BLaER1 treated with 17β-estradiol and CSF1 and Interleukin-3, amounts not matched to agents 10 nM and 100 nM (cell line): ENCODE results near the gene MESD.
"Not testable (repeated sequence)": the region's sequence is repeated elsewhere in the genome, so short reads cannot be mapped to it uniquely, and the experiment has no call there.

Source experiments
- H3K27ac ChIP-seq, 11 experiments: shearing (Covaris generic); formaldehyde crosslinking; 2 replicates each; pipeline ENCODE4 v1.8.1; 2022
- H3K27me3 ChIP-seq, 11 experiments: shearing (Covaris generic); formaldehyde crosslinking; 2 replicates each; pipeline ENCODE4 v1.8.1; 2022
- H3K36me3 ChIP-seq, 11 experiments: shearing (Covaris generic); formaldehyde crosslinking; 2 replicates each; pipeline ENCODE4 v1.8.1; 2022
- H3K4me1 ChIP-seq, 10 experiments: shearing (Covaris generic); formaldehyde crosslinking; 2 replicates each; pipeline ENCODE4 v1.8.1; 2022
- H3K4me2 ChIP-seq, 11 experiments: shearing (Covaris generic); formaldehyde crosslinking; 2 replicates each; pipeline ENCODE4 v1.8.1; 2022
- H3K4me3 ChIP-seq, 10 experiments: shearing (Covaris generic); formaldehyde crosslinking; 2 replicates each; pipeline ENCODE4 v1.8.1; 2022
- H3K9ac ChIP-seq, 11 experiments: shearing (Covaris generic); formaldehyde crosslinking; 2 replicates each; pipeline ENCODE4 v1.8.1; 2022
- H3K9me3 ChIP-seq, 11 experiments: shearing (Covaris generic); formaldehyde crosslinking; replicated peaks in 1 of 11; 2 replicates each; pipeline ENCODE4 v1.8.1; 2022
- H4K20me1 ChIP-seq, 11 experiments: shearing (Covaris generic); formaldehyde crosslinking; 2 replicates each; pipeline ENCODE4 v1.8.1; 2022
- Cebpa-rat ChIP-seq, 11 experiments: shearing (Covaris generic); IDR thresholded peaks; 2 replicates each; pipeline ENCODE4 v1.8.1; 2022

Gene MESD

GRCh38 chr15:80971143-80971542 is 18.5 kb downstream of the MESD start:
- Histone ChIP-seq H3K9ac (0 out of 22 replicates have a peak overlapping the region, but pooled peaks of 1 of the 11 experiments have one; percentile 4), H3K27me3 (no peaks in the 10 kb centered on the region)

GRCh38 chr15:80970658-80971057 is 19.0 kb downstream of the MESD start:
- Histone ChIP-seq H4K20me1 (peaks cover 12 to 52% (median 42%) of the 10 kb centered on the region in 11 experiments; a peak in 19 of 22 replicates), H3K27ac (no peak overlapping the region), H3K9ac (no peak overlapping the region), H3K4me1 (no peaks in the 10 kb centered on the region), H3K36me3 (peaks cover 38 to 81% (median 54%) of the 10 kb centered on the region in 11 experiments), H3K4me3 (no peak overlapping the region), H3K27me3 (no peaks in the 10 kb centered on the region), H3K4me2 (no peak overlapping the region), H3K9me3 (peaks cover under 1 to 4% (median 2%) of the 10 kb centered on the region in 11 experiments; a peak in 13 of 22 replicates)
- no peak for TF ChIP-seq Cebpa-rat (IDR thresholded peaks at IDR 0.05)

More at GRCh38 chr15:80971143-80971542, 18.5 kb downstream of the MESD start:
- H3K9me3 ChIP-seq = no peaks in the 10 kb centered on the region; a peak in 1 of 22 replicates
- no peak for TF ChIP-seq Cebpa-rat (IDR thresholded peaks at IDR 0.05)
- peaks cover 37 to 81% (median 59%) of the 10 kb centered on the region in 11 experiments for H3K36me3 ChIP-seq
- H3K4me3 ChIP-seq = no peak overlapping the region
- no peaks in the 10 kb centered on the region; a peak in 1 of 20 replicates for H3K4me1 ChIP-seq
- H3K27ac ChIP-seq = no peak overlapping the region
- H4K20me1 ChIP-seq = peaks cover 14 to 57% (median 47%) of the 10 kb centered on the region in 11 experiments; a peak in 19 of 22 replicates
- H3K4me2 ChIP-seq = no peak overlapping the region

- Histone ChIP-seq H3K9me3 (peaks cover 5 to 9% (median 7%) of the 10 kb centered on the region in 11 experiments; a peak in 16 of 22 replicates), H3K4me1 (no peaks in the 10 kb centered on the region), H3K4me2 (no peak overlapping the region), H3K9ac (no peak overlapping the region), H3K27ac (no peak overlapping the region), H4K20me1 (peaks cover 9 to 47% (median 37%) of the 10 kb centered on the region in 11 experiments; a peak in 19 of 22 replicates), H3K36me3 (peaks cover 38 to 83% (median 51%) of the 10 kb centered on the region in 11 experiments), H3K4me3 (no peak overlapping the region), H3K27me3 (no peaks in the 10 kb centered on the region)
- TF ChIP-seq Cebpa-rat (IDR thresholded peaks at IDR 0.05) = no peak
These were observed 19.5 kb downstream of the MESD start for GRCh38 chr15:80970018-80970657.

GRCh38 chr15:80969316-80969715 is 20.3 kb downstream of the MESD start:
- peaks cover 5 to 42% (median 33%) of the 10 kb centered on the region in 11 experiments; a peak in 17 of 22 replicates for H4K20me1 ChIP-seq
- H3K27ac ChIP-seq = no peak overlapping the region
- no peaks in the 10 kb centered on the region for H3K27me3 ChIP-seq
- H3K36me3 ChIP-seq = peaks cover 35 to 86% (median 47%) of the 10 kb centered on the region in 11 experiments
- no peak for TF ChIP-seq Cebpa-rat (IDR thresholded peaks at IDR 0.05)
- H3K4me1 ChIP-seq = no peaks in the 10 kb centered on the region
- H3K4me2 ChIP-seq = no peak overlapping the region
- H3K9ac ChIP-seq = no peak overlapping the region
- H3K9me3 ChIP-seq = peaks cover 14 to 18% (median 15%) of the 10 kb centered on the region in 11 experiments
- H3K4me3 ChIP-seq = no peak overlapping the region

GRCh38 chr15:80967991-80968510 is 21.6 kb downstream of the MESD start:
- H4K20me1 ChIP-seq = peaks cover 5 to 29% (median 21%) of the 10 kb centered on the region in 11 experiments; a peak in 15 of 22 replicates
- H3K4me3 ChIP-seq = no peak overlapping the region
- TF ChIP-seq Cebpa-rat (IDR thresholded peaks at IDR 0.05) = no peak
- no peak overlapping the region for H3K9ac ChIP-seq
- H3K4me1 ChIP-seq = no peaks in the 10 kb centered on the region
- H3K9me3 ChIP-seq = peaks cover 15 to 24% (median 18%) of the 10 kb centered on the region in 11 experiments
- H3K4me2 ChIP-seq = no peak overlapping the region
- H3K36me3 ChIP-seq = peaks cover 22 to 85% (median 41%) of the 10 kb centered on the region in 11 experiments
- H3K27me3 ChIP-seq = no peaks in the 10 kb centered on the region
- H3K27ac ChIP-seq = no peak overlapping the region

GRCh38 chr15:80967451-80967850 is 22.2 kb downstream of the MESD start:
- H3K9me3 ChIP-seq = peaks cover 15 to 26% (median 18%) of the 10 kb centered on the region in 11 experiments
- TF ChIP-seq Cebpa-rat (IDR thresholded peaks at IDR 0.05) = no peak
- no peak overlapping the region for H3K4me3 ChIP-seq
- H3K4me2 ChIP-seq = no peak overlapping the region
- no peaks in the 10 kb centered on the region for H3K27me3 ChIP-seq
- no peak overlapping the region for H3K9ac ChIP-seq
- peaks cover 5 to 29% (median 20%) of the 10 kb centered on the region in 11 experiments; a peak in 15 of 22 replicates for H4K20me1 ChIP-seq
- peaks cover 20 to 79% (median 41%) of the 10 kb centered on the region in 11 experiments for H3K36me3 ChIP-seq
- no peak overlapping the region for H3K27ac ChIP-seq
- no peaks in the 10 kb centered on the region for H3K4me1 ChIP-seq

- Histone ChIP-seq H3K4me1 (no peaks in the 10 kb centered on the region), H3K4me2 (no peak overlapping the region), H3K36me3 (peaks cover 20 to 82% (median 38%) of the 10 kb centered on the region in 11 experiments), H4K20me1 (peaks cover 5 to 21% (median 14%) of the 10 kb centered on the region in 11 experiments; a peak in 14 of 22 replicates), H3K9me3 (peaks cover 16 to 32% (median 26%) of the 10 kb centered on the region in 11 experiments), H3K27ac (no peak overlapping the region), H3K9ac (no peak overlapping the region), H3K4me3 (no peak overlapping the region), H3K27me3 (no peaks in the 10 kb centered on the region)
- TF ChIP-seq Cebpa-rat (IDR thresholded peaks at IDR 0.05) = no peak
These were observed 23.0 kb downstream of the MESD start for GRCh38 chr15:80966431-80967197.

- H3K9ac ChIP-seq, H3K4me3 ChIP-seq, H3K4me2 ChIP-seq, H3K27me3 ChIP-seq, H3K27ac ChIP-seq, H3K4me1 ChIP-seq: not testable (repeated sequence)
- H3K36me3 ChIP-seq = peaks cover 26 to 89% (median 44%) of the 10 kb centered on the region in 11 experiments
- peaks cover 0 to 10% (median 3%) of the 10 kb centered on the region in 11 experiments; a peak in 9 of 22 replicates for H4K20me1 ChIP-seq
- H3K9me3 ChIP-seq = peaks cover 16 to 37% (median 27%) of the 10 kb centered on the region in 11 experiments
These were observed 24.2 kb downstream of the MESD start for GRCh38 chr15:80965454-80965853.
